ENCODE measurements around the gene AGO1.

- TF ChIP-seq CTCF (IDR thresholded peaks at IDR 0.05) = no peak
- no peak for TF ChIP-seq POLR2A (IDR thresholded peaks at IDR 0.05)
Observed at GRCh38 chr1:35883635-35884101, 659 bp downstream of the AGO1 start.
